ENCODE measurements around the gene RTKN2. TPM values are rescaled to one million over a fixed set of nuclear protein-coding genes. Genes with fewer than 3 reads are reported as not detected.

The RTKN2 gene
- total RNA-seq, 1 donor from 2014 or later: 13.2 TPM

DNA sequence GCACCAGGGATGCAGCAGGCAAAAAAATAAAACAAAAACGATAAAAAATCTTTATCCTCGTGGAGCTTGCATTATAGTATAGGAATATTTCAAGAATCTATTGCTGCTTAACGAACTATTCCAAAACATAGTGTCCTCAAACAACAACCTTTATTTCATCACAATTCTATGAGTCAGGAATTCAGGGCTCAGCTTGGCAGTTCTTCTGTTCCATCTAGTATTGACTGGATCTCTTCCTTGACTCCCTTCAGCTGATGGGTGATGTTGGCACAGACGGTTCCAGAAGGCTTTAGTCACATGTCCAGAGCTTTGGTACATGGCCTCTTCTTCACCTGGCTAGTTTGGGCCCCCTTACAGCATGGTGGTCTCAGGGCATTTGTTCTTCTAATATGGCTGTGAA lies 88.0 kb downstream of the RTKN2 start:
- Mint-ChIP-seq H3K4me1 (ENCODE audit: low read depth) (peaks cover 10% of the 10 kb centered on the region), H3K27ac (no peak overlapping the region), H3K36me3 (ENCODE audit: insufficient read depth) (peaks cover 8% of the 10 kb centered on the region), H3K27me3 (no peaks in the 10 kb centered on the region), H3K9me3 (ENCODE audit: low read depth) (peaks cover 24% of the 10 kb centered on the region), H3K4me3 (ENCODE audit: low read depth) (no peak overlapping the region)
- no peak for DNase-seq (ENCODE audit: low spot score, unreplicated experiment)
- TF ChIP-seq, protein P1, sequence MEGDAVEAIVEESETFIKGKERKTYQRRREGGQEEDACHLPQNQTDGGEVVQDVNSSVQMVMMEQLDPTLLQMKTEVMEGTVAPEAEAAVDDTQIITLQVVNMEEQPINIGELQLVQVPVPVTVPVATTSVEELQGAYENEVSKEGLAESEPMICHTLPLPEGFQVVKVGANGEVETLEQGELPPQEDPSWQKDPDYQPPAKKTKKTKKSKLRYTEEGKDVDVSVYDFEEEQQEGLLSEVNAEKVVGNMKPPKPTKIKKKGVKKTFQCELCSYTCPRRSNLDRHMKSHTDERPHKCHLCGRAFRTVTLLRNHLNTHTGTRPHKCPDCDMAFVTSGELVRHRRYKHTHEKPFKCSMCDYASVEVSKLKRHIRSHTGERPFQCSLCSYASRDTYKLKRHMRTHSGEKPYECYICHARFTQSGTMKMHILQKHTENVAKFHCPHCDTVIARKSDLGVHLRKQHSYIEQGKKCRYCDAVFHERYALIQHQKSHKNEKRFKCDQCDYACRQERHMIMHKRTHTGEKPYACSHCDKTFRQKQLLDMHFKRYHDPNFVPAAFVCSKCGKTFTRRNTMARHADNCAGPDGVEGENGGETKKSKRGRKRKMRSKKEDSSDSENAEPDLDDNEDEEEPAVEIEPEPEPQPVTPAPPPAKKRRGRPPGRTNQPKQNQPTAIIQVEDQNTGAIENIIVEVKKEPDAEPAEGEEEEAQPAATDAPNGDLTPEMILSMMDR (IDR thresholded peaks at IDR 0.05; ENCODE audit: unreplicated experiment): no peak

DNA sequence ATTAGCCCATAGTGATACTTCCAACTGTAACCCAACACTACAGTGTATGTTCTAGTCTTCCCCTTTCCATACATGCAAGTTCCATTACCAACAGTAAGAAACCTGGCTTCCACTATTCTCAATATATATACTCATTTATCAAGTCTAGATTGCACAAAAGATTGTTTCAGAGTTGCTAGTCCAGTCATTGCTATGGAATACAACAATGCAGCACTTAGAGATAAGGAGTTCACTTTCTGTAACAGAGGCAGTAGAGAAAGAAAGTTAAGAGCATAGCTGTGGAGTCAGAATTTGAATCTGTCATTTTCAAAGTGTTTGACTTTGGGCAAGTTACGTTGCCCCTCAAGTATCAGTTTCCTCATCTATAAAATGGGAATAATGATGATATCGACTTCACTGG lies 90.1 kb downstream of the RTKN2 start:
- peaks cover 4% of the 10 kb centered on the region for H3K4me1 Mint-ChIP-seq (ENCODE audit: low read depth)
- H3K9me3 Mint-ChIP-seq (ENCODE audit: low read depth): peaks cover 27% of the 10 kb centered on the region
- H3K4me3 Mint-ChIP-seq (ENCODE audit: low read depth): no peak overlapping the region

DNA sequence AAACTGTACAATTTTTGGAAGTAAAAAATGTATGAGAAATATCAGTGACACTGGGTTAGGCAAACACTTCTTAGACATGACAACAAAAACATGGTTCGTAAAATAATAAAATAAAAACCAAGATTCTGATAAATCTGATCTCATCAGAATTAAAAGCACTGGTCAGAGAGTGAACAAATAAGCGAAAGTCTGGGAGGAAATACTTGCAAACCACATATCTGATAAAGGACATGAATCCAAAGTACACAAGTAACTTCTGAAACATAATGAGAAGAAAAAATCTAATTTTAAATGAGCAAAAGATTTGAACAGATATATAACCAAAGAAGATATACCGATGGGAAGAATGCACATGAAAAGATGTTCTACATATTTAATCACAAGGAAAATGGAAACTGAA lies 91.5 kb downstream of the RTKN2 start:
- Mint-ChIP-seq H3K9me3 (ENCODE audit: low read depth) (peaks cover 38% of the 10 kb centered on the region), H3K36me3 (ENCODE audit: insufficient read depth) (peaks cover 12% of the 10 kb centered on the region), H3K27me3 (no peaks in the 10 kb centered on the region), H3K4me3 (ENCODE audit: low read depth) (no peak overlapping the region), H3K4me1 (ENCODE audit: low read depth) (peaks cover 2% of the 10 kb centered on the region), H3K27ac (no peak overlapping the region)
- TF ChIP-seq, protein P1 (IDR thresholded peaks at IDR 0.05; ENCODE audit: unreplicated experiment): no peak
- DNase-seq (ENCODE audit: low spot score, unreplicated experiment): no peak

More for the DNA sequence above, 90.1 kb downstream of the RTKN2 start:
- TF ChIP-seq, protein P1 (IDR thresholded peaks at IDR 0.05; ENCODE audit: unreplicated experiment): no peak
- Mint-ChIP-seq H3K36me3 (ENCODE audit: insufficient read depth) (peaks cover 8% of the 10 kb centered on the region), H3K27me3 (no peaks in the 10 kb centered on the region), H3K27ac (no peak overlapping the region)
- DNase-seq (ENCODE audit: low spot score, unreplicated experiment): no peak

DNA sequence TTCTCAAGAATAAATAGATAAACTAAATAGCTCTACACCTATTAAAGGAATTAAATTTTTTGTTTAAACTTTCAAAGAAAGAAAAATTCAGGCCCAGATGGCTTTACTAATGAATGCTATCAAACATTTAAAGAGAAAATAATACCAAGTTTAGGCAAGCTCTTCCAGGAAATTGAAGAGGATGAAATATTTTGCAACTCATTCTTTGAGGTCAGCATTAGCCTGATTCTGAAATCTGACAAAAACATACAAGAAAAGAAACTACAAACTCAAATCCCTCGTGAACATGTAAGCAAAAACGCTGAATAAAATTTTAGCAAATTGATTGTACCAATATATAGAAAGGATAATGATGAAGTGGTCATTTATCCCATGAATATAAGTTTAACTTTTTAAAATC lies 93.4 kb downstream of the RTKN2 start:
- H3K9me3 Mint-ChIP-seq (ENCODE audit: low read depth): peaks cover 29% of the 10 kb centered on the region
- TF ChIP-seq, protein P1 (IDR thresholded peaks at IDR 0.05; ENCODE audit: unreplicated experiment): no peak
- H3K27ac Mint-ChIP-seq: no peak overlapping the region
- no peak for DNase-seq (ENCODE audit: low spot score, unreplicated experiment)
- no peaks in the 10 kb centered on the region for H3K27me3 Mint-ChIP-seq
- H3K4me3 Mint-ChIP-seq (ENCODE audit: low read depth): no peak overlapping the region
- H3K36me3 Mint-ChIP-seq (ENCODE audit: insufficient read depth): peaks cover 6% of the 10 kb centered on the region
- peaks cover 2% of the 10 kb centered on the region for H3K4me1 Mint-ChIP-seq (ENCODE audit: low read depth)

DNA sequence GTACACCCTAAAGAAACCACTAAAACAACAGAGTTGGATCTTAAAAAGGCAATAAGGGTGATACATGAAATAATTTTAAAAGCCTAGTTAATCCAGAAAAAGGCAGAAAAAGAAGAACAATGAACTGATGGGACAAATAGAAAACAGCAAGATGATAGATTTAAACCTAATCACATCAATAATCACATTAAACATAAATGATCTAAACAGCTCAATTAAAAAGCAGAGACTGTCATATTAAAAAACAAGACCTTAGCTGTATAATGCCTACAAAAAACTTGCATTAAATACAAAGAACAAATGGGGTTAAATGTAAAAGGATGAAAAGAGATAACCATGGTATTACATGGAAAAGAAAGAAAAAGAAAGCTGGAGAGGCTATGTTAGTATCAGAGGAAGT lies 96.2 kb downstream of the RTKN2 start:
- Mint-ChIP-seq H3K4me3 (ENCODE audit: low read depth) (no peak overlapping the region), H3K4me1 (ENCODE audit: low read depth) (no peaks in the 10 kb centered on the region), H3K9me3 (ENCODE audit: low read depth) (peaks cover 20% of the 10 kb centered on the region), H3K27me3 (no peaks in the 10 kb centered on the region), H3K27ac (no peak overlapping the region), H3K36me3 (ENCODE audit: insufficient read depth) (peaks cover 6% of the 10 kb centered on the region)
- TF ChIP-seq, protein P1 (IDR thresholded peaks at IDR 0.05; ENCODE audit: unreplicated experiment): no peak
- no peak for DNase-seq (ENCODE audit: low spot score, unreplicated experiment)
